Inflammatory macrophage treated with lipopolysaccharide for 4 hours (primary cell): ENCODE data around the gene CORO1C.
"Not testable (repeated sequence)": the region's sequence is repeated elsewhere in the genome, so short reads cannot be mapped to it uniquely, and the experiment has no call there.

Experiments
- DNase-seq: peaks from one replicate; pipeline ENCODE4 v3.0.0-alpha.2; 2020

CORO1C gene

GRCh38 chr12:108731105-108731865, at the start of gene CORO1C:
TSS of gene CORO1C (minus strand) at chr12:108731518. CDS start at chr12:108701318, 30,200 bp downstream.
- DNase-seq = peak; percentile 96

GRCh38 chr12:108779998-108780688, 48.8 kb upstream of the CORO1C start:
- no peak for DNase-seq

- no peak for DNase-seq
These were observed 46.7 kb upstream of the CORO1C start for GRCh38 chr12:108778053-108778452.

GRCh38 chr12:108777156-108777555, 45.8 kb upstream of the CORO1C start:
- no peak for DNase-seq

- peak; percentile 71 for DNase-seq
These were observed 42.8 kb upstream of the CORO1C start for GRCh38 chr12:108773798-108774788.

- DNase-seq = no peak
These were observed 41.8 kb upstream of the CORO1C start for GRCh38 chr12:108772891-108773797.

- no peak for DNase-seq
These were observed 40.9 kb upstream of the CORO1C start for GRCh38 chr12:108772247-108772646.

- DNase-seq = not testable (repeated sequence)
These were observed 40.5 kb upstream of the CORO1C start for GRCh38 chr12:108771835-108772234.

- DNase-seq = no peak
These were observed 39.6 kb upstream of the CORO1C start for GRCh38 chr12:108770963-108771362.

GRCh38 chr12:108770269-108770829, 39.0 kb upstream of the CORO1C start:
- DNase-seq = no peak

GRCh38 chr12:108768591-108769500, 37.5 kb upstream of the CORO1C start:
- DNase-seq = peak; percentile 59

- no peak for DNase-seq
These were observed 35.0 kb upstream of the CORO1C start for GRCh38 chr12:108766294-108766693.

GRCh38 chr12:108765289-108765764, 34.0 kb upstream of the CORO1C start:
- no peak for DNase-seq

GRCh38 chr12:108764540-108765288, 33.4 kb upstream of the CORO1C start:
- no peak for DNase-seq

- no peak for DNase-seq
These were observed 29.9 kb upstream of the CORO1C start for GRCh38 chr12:108761226-108761625.

GRCh38 chr12:108759924-108760323, 28.6 kb upstream of the CORO1C start:
- DNase-seq = peak; percentile 44

GRCh38 chr12:108757856-108758255, 26.5 kb upstream of the CORO1C start:
- no peak for DNase-seq

GRCh38 chr12:108756421-108756820, 25.1 kb upstream of the CORO1C start:
- no peak for DNase-seq

- no peak for DNase-seq
These were observed 24.2 kb upstream of the CORO1C start for GRCh38 chr12:108755481-108755880.

- DNase-seq = no peak
These were observed 22.7 kb upstream of the CORO1C start for GRCh38 chr12:108753976-108754375.
